NT2/D1 (cell line): ENCODE results near the gene TNFAIP8.
"Not testable (repeated sequence)": the region's sequence is repeated elsewhere in the genome, so short reads cannot be mapped to it uniquely, and the experiment has no call there.

Experiments
- SUZ12 ChIP-seq: IDR thresholded peaks from 2 replicates; pipeline ENCODE4 v1.6.1; 2011; ENCODE audit not compliant: insufficient read length, insufficient read depth; ENCODE audit errors: extremely low read depth
- ZNF274 ChIP-seq: IDR thresholded peaks from 2 replicates; pipeline ENCODE4 v1.6.1; 2011; ENCODE audit warnings: mild to moderate bottlenecking, low read depth, low read length

DNA sequence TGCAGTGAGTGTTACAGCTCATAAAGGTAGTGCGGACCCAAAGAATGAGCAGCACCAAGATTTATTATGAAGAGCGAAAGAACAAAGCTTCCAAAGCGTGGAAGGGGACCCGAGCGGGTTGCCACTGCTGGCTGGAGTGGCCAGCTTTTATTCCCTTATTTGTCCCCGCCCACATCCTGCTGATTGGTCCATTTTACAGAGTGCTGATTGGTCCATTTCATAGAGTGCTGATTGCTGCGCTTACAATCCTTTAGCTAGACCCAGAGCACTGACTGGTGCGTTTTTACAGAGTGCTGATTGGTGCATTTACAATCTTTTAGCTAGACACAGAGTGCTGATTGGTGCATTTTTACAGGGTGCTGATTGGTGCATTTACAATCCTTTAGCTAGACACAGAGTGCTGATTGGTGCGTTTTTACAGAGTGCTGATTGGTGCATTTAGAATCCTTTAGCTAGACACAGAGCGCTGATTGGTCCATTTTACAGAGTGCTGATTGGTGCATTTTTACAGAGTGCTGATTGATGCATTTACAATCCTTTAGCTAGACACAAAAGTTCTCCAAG is 76.9 kb downstream of the TNFAIP8 start:
- not testable (repeated sequence) for TF ChIP-seq SUZ12, ZNF274
